ENCODE data around the gene PRKD1.
"Not testable (repeated sequence)": the region's sequence is repeated elsewhere in the genome, so short reads cannot be mapped to it uniquely, and the experiment has no call there.

Gene PRKD1

DNA sequence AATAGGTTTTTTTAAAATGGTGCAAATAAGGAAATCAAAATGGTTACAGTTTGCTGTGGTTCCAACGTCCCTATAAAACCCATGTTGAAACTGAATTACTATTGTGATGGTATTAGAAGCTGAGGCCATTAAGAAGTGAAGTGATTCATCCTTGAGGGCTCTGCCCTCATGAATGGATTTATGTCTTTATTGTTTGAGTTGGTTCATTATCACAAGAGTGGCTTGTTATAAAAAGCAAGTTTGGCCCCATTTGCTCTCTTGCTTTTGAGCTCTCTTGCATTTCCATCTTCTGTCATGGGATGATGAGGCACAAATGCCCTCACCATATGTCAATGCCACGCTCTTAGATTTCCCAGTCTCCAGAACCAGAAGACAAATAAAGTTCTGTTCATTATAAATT is 62.3 kb downstream of the PRKD1 start:
- no peak for DNase-seq
- Mint-ChIP-seq H3K27ac (no peak overlapping the region), H3K27me3 (no peaks in the 10 kb centered on the region), H3K9me3 (peaks cover 3% of the 10 kb centered on the region), H3K4me1 (ENCODE audit: low read depth) (no peaks in the 10 kb centered on the region), H3K4me3 (no peak overlapping the region), H3K36me3 (ENCODE audit: low read depth) (no peaks in the 10 kb centered on the region)

DNA sequence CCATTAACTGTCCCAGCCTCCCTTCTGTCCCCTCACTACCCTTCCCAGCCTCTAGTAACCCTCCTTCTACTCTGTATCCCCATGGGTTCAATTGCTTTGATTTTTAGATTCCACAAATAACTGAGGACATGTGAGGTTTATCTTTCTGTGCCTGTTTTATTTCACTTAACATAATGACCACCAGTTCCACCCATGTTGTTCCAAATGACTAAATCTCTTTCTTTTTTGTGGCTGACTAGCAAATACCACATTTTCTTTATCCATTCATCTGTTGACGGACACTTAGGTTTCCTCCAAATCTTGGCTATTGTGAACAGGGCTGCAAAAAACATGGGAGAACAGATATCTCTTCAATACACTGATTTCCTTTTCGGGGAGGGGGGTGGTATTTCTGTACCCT is 65.7 kb downstream of the PRKD1 start:
- Mint-ChIP-seq H3K27me3 (no peaks in the 10 kb centered on the region), H3K27ac (no peak overlapping the region), H3K4me1 (ENCODE audit: low read depth) (no peaks in the 10 kb centered on the region), H3K4me3 (no peak overlapping the region), H3K9me3 (peaks cover 11% of the 10 kb centered on the region), H3K36me3 (ENCODE audit: low read depth) (no peaks in the 10 kb centered on the region)
- no peak for DNase-seq

DNA sequence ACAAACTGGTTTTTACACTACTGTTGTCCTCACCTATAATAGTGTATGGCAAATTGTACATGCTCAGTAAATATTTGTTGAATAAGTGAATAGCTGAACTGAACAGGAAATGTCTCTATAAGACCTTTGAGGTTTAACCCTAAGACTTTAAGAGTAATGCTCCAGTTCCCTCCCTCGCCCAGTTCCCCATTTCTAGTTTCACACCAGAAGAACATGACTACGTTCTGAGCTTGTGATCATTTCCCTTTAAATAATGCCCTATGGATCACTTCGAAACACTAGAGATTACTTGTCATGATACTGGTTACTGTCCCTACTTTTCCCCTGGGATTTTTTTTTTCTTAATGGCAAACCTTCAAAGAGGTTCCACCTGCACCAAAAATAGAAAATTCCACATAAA is 69.3 kb downstream of the PRKD1 start:
- H3K9me3 Mint-ChIP-seq = peaks cover 32% of the 10 kb centered on the region
- DNase-seq = no peak
- no peak overlapping the region for H3K4me3 Mint-ChIP-seq
- no peaks in the 10 kb centered on the region for H3K27me3 Mint-ChIP-seq
- no peaks in the 10 kb centered on the region for H3K36me3 Mint-ChIP-seq (ENCODE audit: low read depth)
- no peaks in the 10 kb centered on the region for H3K4me1 Mint-ChIP-seq (ENCODE audit: low read depth)
- no peak overlapping the region for H3K27ac Mint-ChIP-seq

DNA sequence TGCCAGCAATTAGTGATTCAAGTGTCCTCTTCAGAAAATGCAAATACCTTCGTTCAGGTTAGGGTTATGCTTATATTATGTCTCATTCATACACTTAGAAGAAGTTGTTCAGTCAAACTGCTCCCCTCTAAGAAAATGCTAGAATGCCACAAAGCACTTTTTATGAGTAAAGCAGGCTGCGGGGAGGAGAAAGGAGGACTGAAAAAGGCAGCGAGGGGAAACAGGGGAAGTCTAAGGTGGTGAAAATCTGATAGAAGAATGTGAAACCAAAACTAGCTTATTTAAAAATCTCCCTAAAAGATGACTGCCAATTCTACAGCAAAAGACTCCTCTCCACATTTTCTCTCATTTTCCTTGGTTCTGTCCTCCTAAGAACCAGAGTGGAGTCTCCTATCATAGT is 70.1 kb downstream of the PRKD1 start:
- H3K36me3 Mint-ChIP-seq (ENCODE audit: low read depth) = no peaks in the 10 kb centered on the region
- no peaks in the 10 kb centered on the region for H3K27me3 Mint-ChIP-seq
- peaks cover 34% of the 10 kb centered on the region for H3K9me3 Mint-ChIP-seq
- no peak overlapping the region for H3K4me3 Mint-ChIP-seq
- H3K27ac Mint-ChIP-seq = no peak overlapping the region
- no peaks in the 10 kb centered on the region for H3K4me1 Mint-ChIP-seq (ENCODE audit: low read depth)
- no peak for DNase-seq

DNA sequence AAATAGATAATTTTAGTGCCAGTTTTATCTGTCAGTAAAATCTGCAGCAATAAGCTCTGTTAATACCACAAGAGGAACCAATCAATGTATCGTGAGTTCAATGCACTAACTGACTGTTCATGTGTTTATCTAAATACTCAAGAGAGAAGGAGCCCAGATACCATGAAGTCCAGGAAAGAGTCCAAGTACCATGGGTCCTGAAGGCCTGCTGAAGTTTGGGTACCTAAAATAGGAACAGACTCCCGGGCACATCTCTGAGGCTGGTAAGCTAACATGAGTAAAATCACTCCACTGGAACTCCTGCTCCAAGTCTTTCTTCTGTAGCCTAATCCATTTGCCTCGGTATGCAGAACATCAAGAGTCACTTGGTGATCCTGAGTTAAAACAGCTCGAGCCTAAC is 71.1 kb downstream of the PRKD1 start:
- H3K4me3 Mint-ChIP-seq = no peak overlapping the region
- no peaks in the 10 kb centered on the region for H3K4me1 Mint-ChIP-seq (ENCODE audit: low read depth)
- no peak overlapping the region for H3K27ac Mint-ChIP-seq
- no peak for DNase-seq
- no peaks in the 10 kb centered on the region for H3K36me3 Mint-ChIP-seq (ENCODE audit: low read depth)
- peaks cover 35% of the 10 kb centered on the region for H3K9me3 Mint-ChIP-seq
- H3K27me3 Mint-ChIP-seq = no peaks in the 10 kb centered on the region

DNA sequence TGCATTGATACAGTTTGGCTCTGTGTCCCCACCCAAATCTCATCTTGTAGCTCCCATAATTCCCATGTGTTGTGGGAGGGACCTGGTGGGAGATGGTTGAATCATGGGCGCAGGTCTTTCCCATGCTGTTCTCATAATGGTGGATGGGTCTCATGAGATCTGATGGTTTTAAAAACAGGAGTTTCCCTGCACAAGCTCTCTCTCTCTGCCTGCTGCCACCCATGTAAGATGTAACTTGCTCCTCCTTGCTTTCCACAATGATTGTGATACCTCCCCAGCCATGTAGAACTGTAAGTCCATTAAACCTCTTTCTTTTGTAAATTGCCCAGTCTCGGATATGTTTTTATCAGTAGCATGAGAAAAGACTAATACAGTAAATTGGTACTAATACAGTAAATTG is 74.0 kb downstream of the PRKD1 start:
- not testable (repeated sequence) for H3K27me3 Mint-ChIP-seq; H3K4me3 Mint-ChIP-seq; DNase-seq; H3K4me1 Mint-ChIP-seq (ENCODE audit: low read depth); H3K27ac Mint-ChIP-seq; H3K36me3 Mint-ChIP-seq (ENCODE audit: low read depth)
- peaks cover 54% of the 10 kb centered on the region for H3K9me3 Mint-ChIP-seq

DNA sequence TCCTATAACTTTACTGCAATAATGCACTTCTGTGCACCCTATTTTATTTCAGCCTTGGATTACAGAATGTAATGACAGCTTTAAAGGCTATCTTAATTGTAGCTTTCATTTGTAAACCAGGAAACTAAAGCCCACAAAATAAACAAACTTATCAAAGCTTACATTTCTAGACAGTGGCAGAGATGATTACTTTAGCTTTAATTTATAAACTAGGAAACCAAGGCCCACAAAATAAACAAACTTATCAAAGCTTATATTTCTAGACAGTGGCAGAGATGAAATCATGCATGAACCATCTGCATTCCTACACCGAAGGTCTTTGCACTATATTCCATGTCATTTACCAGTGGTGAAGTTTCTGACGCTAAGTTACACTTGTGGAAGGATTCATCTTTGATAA is 74.4 kb downstream of the PRKD1 start:
- no peak for DNase-seq
- Mint-ChIP-seq H3K9me3 (peaks cover 53% of the 10 kb centered on the region), H3K4me3 (no peak overlapping the region), H3K4me1 (ENCODE audit: low read depth) (no peaks in the 10 kb centered on the region), H3K27ac (no peak overlapping the region), H3K27me3 (no peaks in the 10 kb centered on the region), H3K36me3 (ENCODE audit: low read depth) (no peaks in the 10 kb centered on the region)

DNA sequence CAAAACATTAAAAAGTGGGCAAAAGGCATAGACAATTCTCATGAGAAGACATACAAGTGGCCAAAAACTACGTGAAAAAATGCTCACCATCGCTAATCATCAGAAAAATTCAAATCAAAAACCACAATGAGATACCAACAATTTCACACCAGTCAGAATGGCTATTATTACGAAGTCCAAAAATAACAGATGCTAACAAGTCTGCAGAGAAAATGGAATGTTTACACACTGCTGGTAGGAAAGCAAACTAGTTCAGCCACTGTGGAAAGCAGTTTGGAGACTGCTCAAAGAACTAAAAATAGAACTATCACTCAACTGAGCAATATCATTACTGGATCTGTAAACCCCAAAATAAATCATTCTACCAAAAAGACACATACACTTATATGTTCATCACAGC is 76.2 kb downstream of the PRKD1 start:
- H3K4me1 Mint-ChIP-seq (ENCODE audit: low read depth) = no peaks in the 10 kb centered on the region
- DNase-seq = no peak
- no peaks in the 10 kb centered on the region for H3K36me3 Mint-ChIP-seq (ENCODE audit: low read depth)
- peaks cover 51% of the 10 kb centered on the region for H3K9me3 Mint-ChIP-seq
- H3K4me3 Mint-ChIP-seq = no peak overlapping the region
- no peaks in the 10 kb centered on the region for H3K27me3 Mint-ChIP-seq
- H3K27ac Mint-ChIP-seq = no peak overlapping the region

DNA sequence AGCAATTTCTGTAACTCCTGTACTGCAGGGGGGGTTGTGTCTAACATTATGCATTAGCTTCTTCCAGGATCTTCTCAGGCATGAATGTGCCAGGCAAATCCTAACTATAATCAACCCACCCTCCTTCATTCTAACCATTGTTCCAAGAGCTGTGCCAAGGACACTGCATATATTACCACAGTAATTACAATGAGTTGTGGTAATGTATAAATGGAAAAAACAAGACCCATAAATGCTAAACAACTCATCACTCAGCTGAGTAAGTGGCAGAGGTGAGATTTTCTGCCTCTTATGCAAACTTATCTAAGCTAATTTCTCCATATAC is 80.6 kb downstream of the PRKD1 start:
- H3K4me3 Mint-ChIP-seq = no peak overlapping the region
- no peak overlapping the region for H3K27ac Mint-ChIP-seq
- H3K9me3 Mint-ChIP-seq = peaks cover 30% of the 10 kb centered on the region
- no peaks in the 10 kb centered on the region for H3K4me1 Mint-ChIP-seq (ENCODE audit: low read depth)
- no peaks in the 10 kb centered on the region for H3K36me3 Mint-ChIP-seq (ENCODE audit: low read depth)
- H3K27me3 Mint-ChIP-seq = no peaks in the 10 kb centered on the region
- DNase-seq = no peak

DNA sequence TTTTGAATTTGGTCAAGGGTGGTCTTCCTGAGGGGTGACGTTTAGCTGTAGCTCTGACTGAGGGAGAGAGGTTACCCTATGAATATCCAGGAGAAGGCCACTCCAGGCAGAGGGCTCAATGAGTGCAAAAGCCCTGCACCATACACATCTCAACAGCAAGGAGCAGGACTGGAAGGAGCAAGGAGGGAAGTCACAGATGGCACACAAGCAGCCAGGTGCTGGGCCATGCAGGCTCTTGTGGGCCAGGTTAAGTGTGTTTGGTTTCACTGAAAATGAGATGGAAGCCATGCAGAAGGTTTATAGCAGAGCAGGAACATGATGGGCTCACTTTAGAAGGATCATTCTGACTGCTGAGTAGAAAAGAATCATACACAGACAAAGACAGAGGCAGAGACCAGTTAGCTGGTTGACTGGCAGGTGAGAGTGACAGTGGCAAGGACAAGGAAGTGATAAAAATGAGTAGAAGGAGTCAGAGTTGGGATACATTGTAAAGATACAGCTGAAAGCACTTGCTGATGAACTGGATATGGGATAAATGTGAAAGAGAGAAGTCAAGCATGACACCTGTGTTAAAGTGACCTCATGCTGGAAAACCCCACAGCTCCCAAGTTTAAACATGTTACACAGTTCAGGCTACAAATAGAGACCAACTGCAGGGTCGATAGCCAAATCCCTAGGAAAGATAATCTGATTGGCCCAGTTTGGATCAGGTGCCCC is 81.2 kb downstream of the PRKD1 start:
- no peaks in the 10 kb centered on the region for H3K27me3 Mint-ChIP-seq
- H3K9me3 Mint-ChIP-seq = peaks cover 27% of the 10 kb centered on the region
- no peak overlapping the region for H3K27ac Mint-ChIP-seq
- DNase-seq = no peak
- no peaks in the 10 kb centered on the region for H3K4me1 Mint-ChIP-seq (ENCODE audit: low read depth)
- no peak overlapping the region for H3K4me3 Mint-ChIP-seq
- H3K36me3 Mint-ChIP-seq (ENCODE audit: low read depth) = no peaks in the 10 kb centered on the region

DNA sequence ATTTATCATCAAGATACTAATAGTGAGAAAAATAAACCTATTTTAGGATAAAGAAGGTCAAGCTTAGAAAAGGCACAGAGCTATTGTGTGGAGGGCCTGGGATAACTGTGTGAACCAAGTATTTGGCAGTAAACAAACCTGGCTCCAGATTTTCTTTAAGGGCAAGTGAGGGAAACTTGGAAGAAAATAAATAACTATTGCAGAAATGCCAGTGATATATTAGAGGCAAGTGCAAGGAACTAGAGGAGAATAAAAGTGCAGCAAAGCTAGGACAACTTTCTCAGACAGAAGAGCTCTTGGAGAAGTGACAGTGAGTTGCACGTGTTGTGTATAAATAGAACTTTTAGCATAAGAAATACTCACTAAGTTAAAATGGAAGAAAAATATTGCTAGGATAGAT is 83.7 kb downstream of the PRKD1 start:
- DNase-seq = no peak
- H3K4me3 Mint-ChIP-seq = no peak overlapping the region
- H3K27me3 Mint-ChIP-seq = no peaks in the 10 kb centered on the region
- H3K4me1 Mint-ChIP-seq (ENCODE audit: low read depth) = no peaks in the 10 kb centered on the region
- H3K27ac Mint-ChIP-seq = no peak overlapping the region
- peaks cover 4% of the 10 kb centered on the region for H3K36me3 Mint-ChIP-seq (ENCODE audit: low read depth)
- peaks cover 32% of the 10 kb centered on the region for H3K9me3 Mint-ChIP-seq

DNA sequence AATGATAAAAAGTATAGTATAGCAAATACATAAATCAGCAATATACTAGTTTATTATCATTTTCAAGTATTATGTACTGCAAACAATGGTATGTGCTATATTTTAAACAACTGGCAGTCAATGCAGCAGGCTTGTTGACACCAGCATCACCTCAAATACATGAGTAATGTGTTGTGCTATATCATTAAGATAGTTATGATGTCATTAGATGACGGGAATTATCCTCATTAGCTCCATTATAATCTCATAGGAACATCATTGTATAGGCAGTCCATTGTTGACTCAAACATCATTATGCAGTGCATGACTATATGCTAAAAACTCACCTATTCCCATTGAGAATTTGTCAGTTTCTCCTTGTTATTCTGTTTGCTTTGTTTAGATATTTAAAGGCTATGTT is 85.4 kb downstream of the PRKD1 start:
- Mint-ChIP-seq H3K27me3 (no peaks in the 10 kb centered on the region), H3K9me3 (peaks cover 27% of the 10 kb centered on the region), H3K4me3 (no peak overlapping the region), H3K4me1 (ENCODE audit: low read depth) (no peaks in the 10 kb centered on the region), H3K36me3 (ENCODE audit: low read depth) (peaks cover 4% of the 10 kb centered on the region), H3K27ac (no peak overlapping the region)
- DNase-seq = no peak

DNA sequence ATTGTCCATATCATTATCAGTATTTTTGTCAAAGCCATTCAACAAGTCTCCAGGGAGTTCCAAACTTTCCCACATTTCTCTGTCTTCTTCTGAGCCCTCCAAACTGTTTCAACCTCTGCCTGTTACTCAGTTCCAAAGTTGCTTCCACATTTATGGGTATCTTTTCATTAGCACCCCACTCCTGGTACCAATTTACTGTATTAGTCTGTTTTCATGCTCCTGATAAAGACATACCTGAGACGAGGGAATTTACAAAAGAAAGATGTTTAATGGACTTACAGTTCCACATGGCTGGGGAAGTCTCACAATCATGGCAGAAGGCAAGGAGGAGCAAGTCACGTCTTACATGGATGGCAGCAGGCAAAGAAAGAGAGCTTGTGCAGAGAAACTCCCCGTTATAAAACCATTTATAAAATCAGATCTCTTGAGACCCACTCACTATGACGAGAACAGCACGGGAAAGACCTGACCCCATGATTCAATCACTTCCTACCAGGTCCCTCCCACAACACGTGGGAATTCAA is 87.2 kb downstream of the PRKD1 start:
- H3K4me1 Mint-ChIP-seq (ENCODE audit: low read depth); H3K27me3 Mint-ChIP-seq; H3K27ac Mint-ChIP-seq; H3K36me3 Mint-ChIP-seq (ENCODE audit: low read depth); H3K4me3 Mint-ChIP-seq; DNase-seq: not testable (repeated sequence)
- H3K9me3 Mint-ChIP-seq = peaks cover 34% of the 10 kb centered on the region

DNA sequence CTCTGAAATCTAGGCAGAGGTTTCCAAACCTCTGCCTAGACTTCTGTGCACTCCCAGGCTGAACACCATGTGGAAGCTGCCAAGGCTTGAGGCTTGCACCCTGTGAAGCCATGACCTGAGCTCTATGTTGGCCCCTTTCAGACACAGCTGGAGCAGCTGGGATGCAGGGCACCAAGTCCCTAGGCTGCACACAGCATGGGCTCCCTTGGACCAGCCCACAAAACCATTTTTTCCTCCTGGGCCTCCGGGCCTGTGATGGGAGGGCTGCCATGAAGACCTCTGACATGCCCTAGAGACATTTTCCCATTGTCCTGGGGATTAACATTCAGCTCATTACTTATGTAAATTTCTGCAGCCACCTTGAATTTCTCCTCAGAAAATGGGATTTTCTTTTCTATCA is 88.0 kb downstream of the PRKD1 start:
- not testable (repeated sequence) for DNase-seq; H3K4me1 Mint-ChIP-seq (ENCODE audit: low read depth); H3K27ac Mint-ChIP-seq; H3K36me3 Mint-ChIP-seq (ENCODE audit: low read depth); H3K27me3 Mint-ChIP-seq; H3K4me3 Mint-ChIP-seq
- peaks cover 34% of the 10 kb centered on the region for H3K9me3 Mint-ChIP-seq

DNA sequence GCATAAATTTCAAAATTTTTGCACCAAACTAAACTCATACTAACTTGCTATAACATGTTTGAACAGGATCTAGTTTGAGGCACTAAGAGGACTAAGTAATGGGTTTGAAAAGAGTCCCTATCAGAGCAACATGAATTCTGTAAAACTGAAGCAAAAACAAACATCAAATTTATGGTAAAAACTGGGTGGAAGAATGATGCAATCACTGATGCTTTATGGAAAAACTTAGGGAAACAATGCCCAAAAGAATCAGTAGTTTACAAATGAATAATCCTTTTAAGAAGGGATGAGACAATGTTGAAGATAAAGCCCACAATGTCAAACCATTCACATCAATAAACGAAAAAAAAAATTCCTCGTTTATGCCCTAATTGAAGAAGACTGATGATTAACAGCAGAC is 88.9 kb downstream of the PRKD1 start:
- Mint-ChIP-seq H3K27me3 (no peaks in the 10 kb centered on the region), H3K4me1 (ENCODE audit: low read depth) (no peaks in the 10 kb centered on the region), H3K36me3 (ENCODE audit: low read depth) (peaks cover 4% of the 10 kb centered on the region), H3K4me3 (no peak overlapping the region), H3K27ac (no peak overlapping the region), H3K9me3 (peaks cover 34% of the 10 kb centered on the region)
- DNase-seq = no peak

DNA sequence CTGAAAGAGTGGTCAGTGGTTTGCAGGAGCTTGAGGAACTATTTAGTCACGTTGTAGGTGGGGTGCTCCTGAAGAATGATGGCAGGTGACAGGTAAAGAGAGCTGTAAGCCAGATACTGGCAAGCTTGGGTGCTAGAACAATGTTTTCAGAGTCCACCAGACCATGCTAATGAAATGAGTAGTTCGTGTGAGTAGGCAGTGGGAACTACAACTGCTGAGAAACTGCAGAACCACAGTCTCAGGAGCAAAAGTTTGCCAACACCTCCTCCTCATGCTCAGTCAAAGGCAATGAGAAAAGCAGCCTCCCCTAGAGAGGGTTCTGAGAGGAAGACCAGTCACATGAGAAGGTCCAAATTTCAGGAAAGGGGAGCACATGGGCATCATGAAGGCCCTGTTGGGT is 91.3 kb downstream of the PRKD1 start:
- Mint-ChIP-seq H3K27me3 (no peaks in the 10 kb centered on the region), H3K36me3 (ENCODE audit: low read depth) (peaks cover 4% of the 10 kb centered on the region), H3K4me1 (ENCODE audit: low read depth) (no peaks in the 10 kb centered on the region), H3K27ac (no peak overlapping the region), H3K4me3 (no peak overlapping the region), H3K9me3 (peaks cover 32% of the 10 kb centered on the region)
- no peak for DNase-seq

Data from activated T-cell treated with anti-CD3 and anti-CD28 coated beads, Interleukin-2, amount 50 U/mL, for 24 hours (primary cell).